Measurements from ENCODE around the gene SIGLEC1. TPM values are rescaled to one million over a fixed set of nuclear protein-coding genes. Genes with fewer than 3 reads are reported as not detected.

Gene SIGLEC1
- total and polyA plus RNA-seq, 2 donors (not counting 1 experiment from before 2014, with no cell fraction given) = 0.06 to 0.15 TPM

- H3K4me1 Mint-ChIP-seq = no peaks in the 10 kb centered on the region
- no peaks in the 10 kb centered on the region for H3K36me3 ChIP-seq (replicated peaks in 1 of 2; ENCODE audit: control extremely low read depth in 1 of 2, control insufficient read depth in 1 of 2, extremely low read depth in 1 of 2, insufficient read depth in 2 of 2, low read length in 1 of 2)
- H3K9ac ChIP-seq (ENCODE audit: low read length) = no peak overlapping the region
- peaks cover 20% of the 10 kb centered on the region for H3K27me3 Mint-ChIP-seq
- no peak overlapping the region for H2AFZ ChIP-seq (ENCODE audit: insufficient read depth, low read depth, low read length, poor library complexity, severe bottlenecking)
- H3K27ac Mint-ChIP-seq = no peak overlapping the region
- no peak overlapping the region for H3K27ac ChIP-seq (ENCODE audit: low read length in 2 of 2)
- ChIA-PET POLR2A (no interaction called here), CTCF (interaction anchor here (0.6 kb wide), 1 partner anchor 252 kb away, joined by 3 read pairs; no protein-coding TSS in a partner anchor)
- no peak overlapping the region for H3K4me2 ChIP-seq (replicated peaks; ENCODE audit: low read depth, low read length, poor library complexity, severe bottlenecking)
- 75% methylated on average over 4 of the region's 4 CpGs for WGBS (ENCODE audit: insufficient coverage)
- H4K20me1 ChIP-seq (ENCODE audit: control insufficient read depth, insufficient read depth, low read length, poor library complexity, severe bottlenecking) = no peaks in the 10 kb centered on the region
- no peaks in the 10 kb centered on the region for H3K9me3 ChIP-seq (ENCODE audit: control extremely low read depth in 1 of 3, control insufficient read depth in 2 of 3, insufficient read depth in 1 of 3, low read length in 2 of 3)
- ATAC-seq (ENCODE audit: low read depth) (no peak), DNase-seq (no peak)
- no peak overlapping the region for H3K4me3 Mint-ChIP-seq
- H3K79me2 ChIP-seq (ENCODE audit: control insufficient read depth, insufficient read depth, low read length) = no peaks in the 10 kb centered on the region
- no peaks in the 10 kb centered on the region for H3K9me3 Mint-ChIP-seq (ENCODE audit: insufficient read depth)
- intact Hi-C loops (cut with micrococcal nuclease) = no loop called here
- H3K27me3 ChIP-seq (replicated peaks in 1 of 4; ENCODE audit: control extremely low read depth in 1 of 4, control insufficient read depth in 3 of 4, insufficient read depth in 4 of 4, low read length in 3 of 4) = peaks cover 0 to 13% (median 0%) of the 10 kb centered on the region in 4 experiments
- TF ChIP-seq EZH2 (IDR thresholded peaks at IDR 0.05; ENCODE audit: borderline replicate concordance, insufficient read depth, low read depth, low read length, poor library complexity, severe bottlenecking) (no peak), CTCF (IDR thresholded peaks at IDR 0.05) (no peak)
- H3K4me3 ChIP-seq (ENCODE audit: control extremely low read depth in 1 of 5, extremely low read depth in 1 of 5, insufficient read depth in 1 of 5, low read depth in 2 of 5, low read length in 4 of 5) = no peak overlapping the region
- no peaks in the 10 kb centered on the region for H3K4me1 ChIP-seq (ENCODE audit: control insufficient read depth in 2 of 2, insufficient read depth in 2 of 2, low read length in 2 of 2)
Observed at GRCh38 chr20:3714092-3714491, 1.7 kb upstream of the SIGLEC1 start.

GRCh38 chr20:3711484-3711941, 887 bp downstream of the SIGLEC1 start:
- Histone ChIP-seq H3K9me3 (ENCODE audit: control extremely low read depth in 1 of 3, control insufficient read depth in 2 of 3, insufficient read depth in 1 of 3, low read length in 2 of 3) (no peaks in the 10 kb centered on the region), H2AFZ (ENCODE audit: insufficient read depth, low read depth, low read length, poor library complexity, severe bottlenecking) (no peak overlapping the region), H3K4me3 (ENCODE audit: control extremely low read depth in 1 of 5, extremely low read depth in 1 of 5, insufficient read depth in 1 of 5, low read depth in 2 of 5, low read length in 4 of 5) (no peak overlapping the region), H3K4me2 (replicated peaks; ENCODE audit: low read depth, low read length, poor library complexity, severe bottlenecking) (no peak overlapping the region), H4K20me1 (ENCODE audit: control insufficient read depth, insufficient read depth, low read length, poor library complexity, severe bottlenecking) (no peaks in the 10 kb centered on the region), H3K79me2 (ENCODE audit: control insufficient read depth, insufficient read depth, low read length) (no peaks in the 10 kb centered on the region), H3K36me3 (replicated peaks in 1 of 2; ENCODE audit: control extremely low read depth in 1 of 2, control insufficient read depth in 1 of 2, extremely low read depth in 1 of 2, insufficient read depth in 2 of 2, low read length in 1 of 2) (no peaks in the 10 kb centered on the region), H3K4me1 (ENCODE audit: control insufficient read depth in 2 of 2, insufficient read depth in 2 of 2, low read length in 2 of 2) (no peaks in the 10 kb centered on the region), H3K27me3 (replicated peaks in 1 of 4; ENCODE audit: control extremely low read depth in 1 of 4, control insufficient read depth in 3 of 4, insufficient read depth in 4 of 4, low read length in 3 of 4) (peaks cover 0 to 17% (median 0%) of the 10 kb centered on the region in 4 experiments), H3K9ac (ENCODE audit: low read length) (no peak overlapping the region), H3K27ac (ENCODE audit: low read length in 2 of 2) (no peak overlapping the region)
- H3K27ac Mint-ChIP-seq = no peak overlapping the region
- H3K9me3 Mint-ChIP-seq (ENCODE audit: insufficient read depth) = no peaks in the 10 kb centered on the region
- H3K4me3 Mint-ChIP-seq = no peak overlapping the region
- peaks cover 17% of the 10 kb centered on the region for H3K27me3 Mint-ChIP-seq
- DNase-seq (no peak), ATAC-seq (ENCODE audit: low read depth) (no peak)
- TF ChIP-seq CTCF (IDR thresholded peaks at IDR 0.05) (no peak), EZH2 (IDR thresholded peaks at IDR 0.05; ENCODE audit: borderline replicate concordance, insufficient read depth, low read depth, low read length, poor library complexity, severe bottlenecking) (no peak)
- ChIA-PET POLR2A (no interaction called here), CTCF (interaction anchor here (0.8 to 2.5 kb wide), 12 partner anchors 9 to 493 kb away, joined by 3 to 13 read pairs (median 4); partner anchors contain the start of gene ADISSP)
- intact Hi-C loops (cut with micrococcal nuclease) = loop anchor here (2.0 kb wide), 1 partner anchor 35 kb away; no protein-coding TSS in a partner anchor
- H3K4me1 Mint-ChIP-seq = no peaks in the 10 kb centered on the region
- 94% methylated on average over 3 of the region's 4 CpGs for WGBS (ENCODE audit: insufficient coverage)

Measured in B cell (primary cell).